Measurements from ENCODE around the gene C1QTNF8. TPM values are rescaled to one million over a fixed set of nuclear protein-coding genes. Genes with fewer than 3 reads are reported as not detected.
"Not testable (repeated sequence)": the region's sequence is repeated elsewhere in the genome, so short reads cannot be mapped to it uniquely, and the experiment has no call there.

C1QTNF8 gene
- total RNA-seq, 1 donor from 2014 or later: not detected

DNA sequence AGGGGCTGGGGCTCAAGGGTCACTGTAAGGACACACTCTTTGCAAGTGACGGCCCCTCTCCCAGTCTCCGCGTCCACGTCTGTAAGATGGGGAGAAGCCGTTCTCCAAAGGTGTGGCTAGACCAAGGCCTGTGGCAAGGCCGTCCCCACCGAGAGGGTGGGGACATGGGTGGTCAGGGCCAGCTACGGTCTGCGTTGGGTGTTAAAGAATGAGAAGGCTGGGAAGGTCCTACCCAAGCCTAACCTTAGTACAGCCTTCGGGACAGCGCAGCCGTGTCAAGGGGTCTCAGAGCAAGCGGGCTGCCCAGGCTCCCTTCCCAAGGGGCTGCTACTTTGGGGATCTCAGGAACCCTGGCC, 1.9 kb downstream of the C1QTNF8 start:
- no peak for DNase-seq (ENCODE audit: low read depth)

GRCh38 chr16:1093284-1094123, 2.5 kb downstream of the C1QTNF8 start:
- no peak for DNase-seq (ENCODE audit: low read depth)

GRCh38 chr16:1092685-1093283, 3.3 kb downstream of the C1QTNF8 start:
- DNase-seq (ENCODE audit: low read depth): not testable (repeated sequence)

DNA sequence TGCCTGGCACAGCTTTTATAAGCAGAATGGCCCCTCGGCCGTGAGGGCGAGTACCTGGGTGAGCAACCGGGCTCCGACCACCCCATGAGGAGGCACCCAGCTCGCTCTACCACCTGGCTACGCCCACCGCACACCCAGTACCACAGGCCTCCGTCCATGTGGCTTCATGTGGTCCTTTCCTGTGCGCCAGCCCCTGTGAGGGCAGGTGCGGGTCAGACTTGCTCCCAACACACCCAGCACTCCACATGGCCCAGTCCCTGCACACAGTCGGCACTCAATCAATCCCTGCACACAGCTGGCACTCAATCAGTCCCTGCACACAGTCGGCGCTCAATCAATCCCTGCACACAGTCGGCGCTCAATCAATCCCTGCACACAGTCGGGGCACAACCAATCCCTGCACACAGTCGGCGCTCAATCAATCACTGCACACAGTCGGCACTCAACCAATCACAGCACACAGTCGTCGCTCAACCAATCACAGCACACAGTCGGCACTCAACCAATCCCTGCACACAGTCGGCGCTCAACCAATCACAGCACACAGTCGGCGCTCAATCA, 4.0 kb downstream of the C1QTNF8 start:
- DNase-seq (ENCODE audit: low read depth): no peak

GRCh38 chr16:1090620-1091587, 5.1 kb downstream of the C1QTNF8 start:
- no peak for DNase-seq (ENCODE audit: low read depth)

DNA sequence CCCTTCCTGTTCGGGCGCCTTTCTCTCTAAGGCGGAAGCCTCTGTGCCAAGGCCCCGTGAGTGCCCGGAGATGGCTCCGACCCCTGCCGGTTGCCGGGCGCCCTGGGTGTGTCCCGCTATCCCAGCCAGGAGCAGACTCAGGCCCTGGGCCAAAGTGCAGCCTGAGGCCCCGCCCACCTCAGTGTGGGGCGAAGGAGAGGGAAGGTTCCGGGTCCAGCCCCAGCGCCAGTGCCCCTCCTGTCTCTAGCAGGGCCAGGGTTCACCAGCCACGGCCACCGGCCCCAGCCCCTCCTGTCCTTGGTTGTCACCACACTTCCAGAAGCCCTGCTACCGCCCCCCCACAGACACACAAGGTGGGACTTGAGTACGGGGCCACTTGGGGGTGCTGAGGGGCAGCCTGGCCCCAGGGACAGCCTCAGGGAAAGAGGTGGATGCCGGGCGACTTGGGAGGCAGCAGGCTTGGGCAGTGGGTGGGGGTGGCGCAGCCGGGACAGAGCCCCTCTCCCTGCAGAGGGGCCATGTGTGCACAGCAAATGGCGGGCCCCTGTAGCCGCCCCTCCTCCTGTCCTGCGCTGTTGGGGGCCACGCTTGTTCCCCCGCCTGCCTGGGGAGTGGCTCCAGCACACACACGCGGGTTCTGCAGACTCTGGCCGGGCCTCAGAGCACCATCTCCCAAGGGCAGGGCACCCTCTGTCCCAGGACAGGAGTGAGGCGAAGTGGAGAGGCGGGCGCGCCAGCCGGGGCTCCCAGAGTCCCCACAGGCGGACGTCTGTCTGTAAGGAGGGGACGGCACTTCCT, 6.0 kb downstream of the C1QTNF8 start:
- peak; percentile 3 for DNase-seq (ENCODE audit: low read depth)

DNA sequence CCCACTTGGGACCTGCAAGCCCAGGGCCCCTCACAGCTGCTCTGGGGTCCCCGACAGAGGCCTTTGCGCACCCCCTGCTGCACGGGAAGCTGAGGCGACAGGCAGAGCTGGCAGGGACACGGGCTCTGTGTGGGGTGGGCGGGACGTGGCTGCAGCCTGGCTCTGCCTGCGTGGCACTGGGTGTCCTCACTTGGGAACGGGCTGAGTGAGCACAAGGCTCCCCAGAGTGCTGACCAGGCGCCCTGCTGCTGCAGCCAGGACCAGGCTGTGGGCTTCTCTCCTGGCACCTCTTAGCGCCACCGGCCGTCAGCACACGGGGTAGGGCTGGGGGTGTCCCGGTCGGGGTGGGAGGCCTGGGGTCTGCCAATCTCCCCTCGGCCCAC, 6.6 kb downstream of the C1QTNF8 start:
- DNase-seq (ENCODE audit: low read depth): no peak

- no peak for DNase-seq (ENCODE audit: low read depth)
These were observed 7.5 kb downstream of the C1QTNF8 start for GRCh38 chr16:1088295-1089170.

GRCh38 chr16:1086443-1086842, 9.6 kb downstream of the C1QTNF8 start:
- DNase-seq (ENCODE audit: low read depth): not testable (repeated sequence)

GRCh38 chr16:1084971-1085370, 11.1 kb downstream of the C1QTNF8 start:
- no peak for DNase-seq (ENCODE audit: low read depth)

GRCh38 chr16:1082952-1083675, 12.9 kb downstream of the C1QTNF8 start:
- peak; percentile 18 for DNase-seq (ENCODE audit: low read depth)

DNA sequence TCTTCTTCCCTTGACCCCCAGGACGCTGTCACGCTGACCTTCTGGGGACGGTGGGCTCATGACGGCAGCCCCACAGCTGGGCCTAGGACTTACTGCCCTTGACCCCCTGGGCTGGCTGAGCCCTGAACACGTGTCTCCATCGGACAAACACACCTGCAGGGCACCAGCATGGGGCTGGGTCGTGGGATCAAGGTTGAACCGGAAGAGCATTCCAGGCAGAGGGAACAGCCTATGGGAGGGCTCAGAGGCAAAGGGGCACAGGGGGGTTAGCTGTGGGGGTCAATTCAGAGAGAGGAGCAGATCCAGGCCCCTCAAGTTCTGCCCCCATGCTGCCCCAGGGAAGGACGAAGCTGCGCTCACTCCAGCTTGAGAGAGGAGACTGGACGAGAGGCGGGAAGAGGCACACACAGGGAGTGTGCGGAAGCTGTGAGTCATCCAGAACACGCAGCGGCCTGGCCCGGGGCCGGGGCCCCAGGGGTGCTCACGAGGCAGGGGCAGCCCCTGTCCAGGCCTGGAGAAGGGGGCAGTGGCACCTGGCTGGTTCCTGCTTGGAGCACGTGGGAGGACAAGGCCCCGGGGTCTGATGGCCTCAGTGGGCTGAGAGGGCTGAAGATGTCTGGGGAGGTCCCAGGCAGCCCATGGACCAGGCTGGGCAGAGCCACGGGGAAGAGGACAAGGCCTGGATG, 13.6 kb downstream of the C1QTNF8 start:
- DNase-seq (ENCODE audit: low read depth): peak; percentile 34

DNA sequence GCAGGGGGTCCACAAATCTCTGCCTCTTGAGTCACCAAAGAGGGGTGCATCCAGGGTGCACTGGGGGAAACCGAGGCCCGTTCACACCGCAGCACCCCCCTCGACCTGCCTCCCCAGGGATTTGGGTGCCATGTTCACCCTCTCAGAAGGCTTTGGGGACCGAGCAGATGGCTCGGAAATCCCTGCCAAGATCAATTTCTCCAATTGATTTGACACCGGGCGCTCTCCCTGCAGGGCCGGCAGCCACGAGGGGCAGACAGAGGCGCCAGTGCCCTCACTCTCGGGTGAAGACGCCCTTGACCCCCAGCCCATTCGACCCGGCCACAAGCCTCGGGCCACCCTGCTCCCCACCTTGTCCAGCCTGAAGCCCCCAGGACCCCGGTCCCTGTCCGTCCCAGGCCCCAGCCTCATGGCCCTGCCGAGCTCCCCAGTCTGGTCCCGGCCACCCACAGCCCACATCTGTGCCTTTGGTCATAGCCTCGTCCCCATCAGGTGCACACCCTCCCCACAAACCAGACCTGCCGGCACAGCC, 14.2 kb downstream of the C1QTNF8 start:
- DNase-seq (ENCODE audit: low read depth): no peak

GRCh38 chr16:1080801-1081733, 15.0 kb downstream of the C1QTNF8 start:
- no peak for DNase-seq (ENCODE audit: low read depth)

GRCh38 chr16:1079786-1080525, 16.1 kb downstream of the C1QTNF8 start:
- no peak for DNase-seq (ENCODE audit: low read depth)

- no peak for DNase-seq (ENCODE audit: low read depth)
These were observed 16.7 kb downstream of the C1QTNF8 start for GRCh38 chr16:1079341-1079740.

DNA sequence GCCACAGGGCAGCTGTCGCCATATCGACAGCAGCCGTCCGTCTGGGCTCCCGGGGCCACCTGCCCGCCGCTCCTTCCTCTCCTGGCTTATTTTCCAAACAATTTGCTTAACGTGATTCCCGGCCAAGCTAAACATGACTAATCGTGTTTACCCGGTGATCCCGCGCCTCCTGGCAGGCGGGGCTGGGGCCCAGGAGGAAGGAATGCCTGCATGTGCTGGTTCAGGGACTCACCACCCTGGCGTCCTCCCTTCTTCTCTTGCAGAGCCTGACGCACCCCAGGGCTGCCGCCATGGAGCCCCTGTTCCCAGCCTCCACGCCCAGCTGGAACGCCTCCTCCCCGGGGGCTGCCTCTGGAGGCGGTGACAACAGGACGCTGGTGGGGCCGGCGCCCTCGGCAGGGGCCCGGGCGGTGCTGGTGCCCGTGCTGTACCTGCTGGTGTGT, 17.4 kb downstream of the C1QTNF8 start:
- DNase-seq (ENCODE audit: low read depth): peak; percentile 76
